Omental fat pad (tissue), 4 donors: Measurements from ENCODE around the gene MYH13. TPM values are rescaled to one million over a fixed set of nuclear protein-coding genes. Genes with fewer than 3 reads are reported as not detected.

Source experiments
- ATAC-seq: fragments of 150-250 bp; one replicate; pipeline ENCODE4 v1.9.1; 2016; ENCODE audit warnings: mild to moderate bottlenecking, moderate library complexity; ENCODE audit not compliant: low FRiP score
- DNase-seq: peaks from one replicate; pipeline ENCODE4 v3.0.0-alpha.2; 2019; ENCODE audit warnings: low spot score
- total RNA-seq, 4 donors: library from RNA; depleted of rRNA; stranded (reverse); fragments of >200 nt; gene quantifications; one replicate each; pipeline ENCODE4 v1.1.0, GENCODE V29; 2016
- TF ChIP-seq, protein P1 (sequence below), 3 donors: fragments of 450-650 bp; IDR thresholded peaks; one replicate each; pipeline ENCODE4 v1.5.1; 2016 to 2017; ENCODE audit warnings: antibody characterized with exemption in 3 of 3, mild to moderate bottlenecking in 3 of 3, moderate library complexity in 2 of 3

MYH13 gene
- total RNA-seq, 4 donors from 2014 or later = not detected

DNA sequence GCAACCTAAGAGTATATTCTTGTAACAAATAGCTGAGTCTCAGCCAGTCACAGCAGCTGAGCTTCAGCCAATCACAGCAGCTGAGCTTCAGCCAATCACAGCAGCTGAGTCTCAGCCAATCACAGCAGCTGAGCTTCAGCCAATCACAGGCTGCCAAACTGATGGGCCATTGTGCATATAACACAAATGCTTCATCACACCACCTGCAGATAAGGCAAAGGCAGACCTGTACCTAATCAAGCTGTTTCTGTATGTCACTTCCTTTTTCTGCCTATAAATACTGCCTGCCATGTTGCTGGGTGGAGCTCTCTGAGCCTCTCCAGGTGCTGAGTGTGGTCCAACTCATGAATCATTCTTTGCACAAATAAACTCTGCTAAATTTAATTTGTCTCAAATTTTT lies 19.9 kb downstream of the MYH13 start:
- no peak for DNase-seq
- TF ChIP-seq, protein P1, sequence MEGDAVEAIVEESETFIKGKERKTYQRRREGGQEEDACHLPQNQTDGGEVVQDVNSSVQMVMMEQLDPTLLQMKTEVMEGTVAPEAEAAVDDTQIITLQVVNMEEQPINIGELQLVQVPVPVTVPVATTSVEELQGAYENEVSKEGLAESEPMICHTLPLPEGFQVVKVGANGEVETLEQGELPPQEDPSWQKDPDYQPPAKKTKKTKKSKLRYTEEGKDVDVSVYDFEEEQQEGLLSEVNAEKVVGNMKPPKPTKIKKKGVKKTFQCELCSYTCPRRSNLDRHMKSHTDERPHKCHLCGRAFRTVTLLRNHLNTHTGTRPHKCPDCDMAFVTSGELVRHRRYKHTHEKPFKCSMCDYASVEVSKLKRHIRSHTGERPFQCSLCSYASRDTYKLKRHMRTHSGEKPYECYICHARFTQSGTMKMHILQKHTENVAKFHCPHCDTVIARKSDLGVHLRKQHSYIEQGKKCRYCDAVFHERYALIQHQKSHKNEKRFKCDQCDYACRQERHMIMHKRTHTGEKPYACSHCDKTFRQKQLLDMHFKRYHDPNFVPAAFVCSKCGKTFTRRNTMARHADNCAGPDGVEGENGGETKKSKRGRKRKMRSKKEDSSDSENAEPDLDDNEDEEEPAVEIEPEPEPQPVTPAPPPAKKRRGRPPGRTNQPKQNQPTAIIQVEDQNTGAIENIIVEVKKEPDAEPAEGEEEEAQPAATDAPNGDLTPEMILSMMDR (IDR thresholded peaks at IDR 0.05) = no peak
- ATAC-seq = no peak

DNA sequence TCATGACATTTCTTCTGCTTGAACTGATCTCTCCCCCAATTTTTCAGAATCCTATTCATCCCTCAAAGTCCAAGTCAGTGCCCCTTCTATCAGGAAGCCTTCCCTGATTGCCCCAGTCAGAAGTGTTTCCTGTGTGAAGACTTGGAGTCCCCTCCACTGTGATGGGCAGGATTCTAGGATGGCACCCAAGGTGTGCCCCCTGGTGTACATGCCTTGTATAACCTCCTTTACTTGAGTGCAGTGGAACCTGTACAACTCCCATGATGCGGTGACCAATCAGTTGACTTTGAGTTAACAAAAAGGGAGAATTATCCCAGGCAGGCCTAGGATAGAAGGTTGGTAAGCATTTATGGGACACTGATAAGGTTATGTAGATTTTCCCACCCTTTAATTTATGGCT lies 23.4 kb downstream of the MYH13 start:
- TF ChIP-seq, protein P1 (IDR thresholded peaks at IDR 0.05) = no peak
- ATAC-seq (no peak), DNase-seq (no peak)

DNA sequence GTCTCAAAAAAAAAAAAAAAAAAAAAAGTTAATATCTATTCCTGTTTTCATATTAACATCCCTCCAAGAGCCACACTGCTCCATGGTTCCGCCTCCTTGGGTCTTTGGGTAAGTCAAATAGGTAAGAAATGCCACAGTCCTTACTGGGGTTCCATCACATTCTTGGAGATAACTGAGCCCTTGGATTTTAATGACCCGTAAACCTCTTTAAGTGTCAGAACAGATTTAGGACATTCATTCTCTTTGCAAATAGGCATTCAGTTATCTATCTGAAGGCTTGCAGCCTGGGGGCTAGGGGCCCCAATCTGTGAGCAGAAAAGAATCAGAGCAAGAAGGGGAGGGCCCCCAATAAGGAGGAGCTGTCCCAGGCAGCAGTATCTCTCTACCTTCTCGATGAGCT lies 28.0 kb downstream of the MYH13 start:
- no peak for ATAC-seq
- TF ChIP-seq, protein P1 (IDR thresholded peaks at IDR 0.05) = no peak
- DNase-seq = no peak

DNA sequence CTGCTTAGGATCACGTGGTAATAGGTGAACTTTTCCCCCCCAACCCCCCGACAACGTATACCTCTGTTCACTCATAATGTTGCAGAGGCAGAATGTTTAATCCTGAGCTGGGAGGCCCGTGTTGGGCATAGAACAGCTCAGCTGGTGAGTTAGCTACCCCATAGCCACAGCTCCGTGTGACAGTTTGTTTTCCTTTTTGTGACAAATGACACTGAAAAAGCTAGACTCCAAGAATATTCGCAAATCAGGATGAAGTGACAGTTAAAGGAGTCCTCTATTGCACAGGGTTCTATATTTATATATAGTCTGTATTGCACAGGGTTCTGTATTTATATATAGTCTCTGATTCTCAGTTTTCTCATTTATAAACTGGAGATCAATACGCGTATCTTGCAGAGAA lies 33.8 kb downstream of the MYH13 start:
- no peak for ATAC-seq
- TF ChIP-seq, protein P1 (IDR thresholded peaks at IDR 0.05) = no peak
- DNase-seq = no peak

DNA sequence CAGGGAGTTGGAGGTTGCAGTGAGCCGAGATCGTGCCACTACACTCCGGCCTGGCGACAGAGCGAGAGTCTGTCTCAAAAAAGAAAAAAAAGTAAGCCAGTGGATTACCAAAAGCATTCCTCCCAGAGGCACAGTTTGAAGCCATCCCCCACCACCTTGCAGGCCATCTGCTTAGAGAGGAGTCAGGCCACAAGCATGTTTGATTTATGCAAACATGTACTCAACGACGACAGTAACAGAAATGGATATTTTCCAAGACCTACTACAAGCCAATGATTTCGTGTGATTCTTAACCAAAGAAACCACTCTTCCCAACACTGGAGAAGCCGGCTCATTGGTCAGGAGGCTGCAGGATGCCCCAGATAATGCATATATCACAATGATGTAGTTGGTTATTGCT lies 34.8 kb downstream of the MYH13 start:
- no peak for ATAC-seq
- DNase-seq = no peak

DNA sequence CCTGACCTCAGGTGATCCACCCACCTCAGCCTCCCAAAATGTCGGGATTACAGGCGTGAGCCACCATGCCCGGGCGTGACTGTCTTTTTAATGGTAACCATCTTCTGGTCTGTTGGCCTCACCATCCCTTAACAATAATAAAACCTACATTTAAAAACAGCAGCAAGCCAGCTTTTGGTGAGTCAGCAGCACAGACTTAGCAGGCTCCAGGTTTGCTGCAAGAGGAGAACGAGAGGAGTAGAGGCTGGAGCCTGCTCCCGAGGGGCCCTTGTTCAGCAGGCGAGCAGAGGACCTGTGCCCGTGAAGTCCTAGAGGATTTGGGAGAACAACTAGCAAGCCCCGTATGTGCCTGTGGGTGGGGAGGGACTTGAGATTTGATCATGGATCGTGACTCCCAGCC lies 35.7 kb downstream of the MYH13 start:
- no peak for DNase-seq
- TF ChIP-seq, protein P1 (IDR thresholded peaks at IDR 0.05) = no peak
- ATAC-seq = no peak

More for the DNA sequence above, 34.8 kb downstream of the MYH13 start:
- TF ChIP-seq, protein P1 (IDR thresholded peaks at IDR 0.05) = no peak

DNA sequence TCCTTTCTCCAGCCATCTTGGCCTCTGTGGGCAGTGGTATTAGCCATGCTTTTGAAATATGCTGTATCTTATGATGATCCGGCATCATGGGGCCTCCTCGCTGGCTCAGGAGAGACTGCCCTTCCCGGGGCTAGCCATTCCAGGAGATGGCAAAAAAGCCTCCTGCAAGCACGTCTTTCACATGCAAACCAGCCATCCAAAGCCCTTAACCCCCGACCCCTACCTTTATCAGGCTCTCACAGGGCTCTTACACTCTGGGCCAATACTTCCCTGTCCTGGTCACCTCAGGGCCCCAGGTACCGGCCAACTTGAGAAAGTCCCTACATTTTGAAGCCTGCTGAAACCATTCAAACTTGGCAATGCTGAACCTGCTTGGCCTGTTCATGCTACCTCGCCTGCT lies 36.4 kb downstream of the MYH13 start:
- no peak for DNase-seq
- ATAC-seq = no peak
- TF ChIP-seq, protein P1 (IDR thresholded peaks at IDR 0.05) = no peak
